A549 (cell line): Measurements from ENCODE around the gene L3MBTL4. TPM values are rescaled to one million over a fixed set of nuclear protein-coding genes. Genes with fewer than 3 reads are reported as not detected.

Experiments
- ATAC-seq, 2 experiments: fragments of 200-7000 bp in 1 of 2; fragments of >200 bp in 1 of 2; cut with Nextera tagmentation in 1 of 2; cut with Tn5 transposase in 1 of 2; 3 replicates each; pipeline versions ENCODE4 v1.8.0 to v1.9.1; 2018 to 2020; ENCODE audit warnings: mild to moderate bottlenecking in 1 of 2, moderate library complexity in 1 of 2
- CTCF ChIA-PET: fragments of 300-600 bp; sonication (Branson Sonifier 250); formaldehyde crosslinking; extraction: SDS; loops from one replicate; lab custom pipeline; 2021; ENCODE audit warnings: antibody characterized with exemption, inconsistent platforms; lab: Yijun Ruan, JAX
- POLR2A ChIA-PET: fragments of 350-600 bp; formaldehyde crosslinking; extraction: SDS; loops from one replicate; lab custom pipeline; 2021; ENCODE audit warnings: antibody characterized with exemption, inconsistent platforms; lab: Yijun Ruan, JAX
- DNase-seq, 2 experiments: peaks; one replicate each; pipeline versions ENCODE4 v3.0.0 to v3.0.0-alpha.2; 2011 to 2016; ENCODE audit warnings: low read depth in 1 of 2, low spot score in 1 of 2
- FAIRE-seq: peaks from 2 replicates; lab custom pipeline; 2011; peaks lifted over from hg19 to GRCh38; lab: Jason Lieb, UNC
- H3K27ac ChIP-seq, 2 experiments: fragments of >200 bp; sonication (Bioruptor Twin); formaldehyde crosslinking; 3 replicates each; pipeline ENCODE4 v1.5.1; 2016 to 2017
- H3K4me1 ChIP-seq: fragments of >200 bp; sonication (Bioruptor Twin); formaldehyde crosslinking; 3 replicates; pipeline ENCODE4 v1.6.1; 2016
- H3K4me2 ChIP-seq: fragments of >200 bp; sonication (Bioruptor Twin); formaldehyde crosslinking; 3 replicates; pipeline ENCODE4 v1.6.1; 2016
- H3K4me3 ChIP-seq: fragments of >200 bp; sonication (Bioruptor Twin); formaldehyde crosslinking; 3 replicates; pipeline ENCODE4 v1.5.1; 2016
- H3K9me3 ChIP-seq: fragments of >200 bp; sonication (Bioruptor Twin); formaldehyde crosslinking; 3 replicates; pipeline ENCODE4 v1.6.1; 2016
- BCL3 ChIP-seq: fragments of >200 bp; sonication (Bioruptor Twin); formaldehyde crosslinking; IDR thresholded peaks from 3 replicates; pipeline ENCODE4 v1.6.1; 2016
- BHLHE40 ChIP-seq: IDR thresholded peaks from 2 replicates; pipeline ENCODE4 v1.6.1; 2012; ENCODE audit warnings: low read depth, low read length, inconsistent platforms
- CBX2 ChIP-seq: fragments of 200-600 bp; sonication (generic); IDR thresholded peaks from 2 replicates; pipeline ENCODE4 v1.6.1; 2016; ENCODE audit warnings: low read depth, mild to moderate bottlenecking, borderline replicate concordance
- CBX8 ChIP-seq: fragments of 200-600 bp; sonication (generic); IDR thresholded peaks from 2 replicates; pipeline ENCODE4 v1.6.1; 2016
- CHD2 ChIP-seq: fragments of 150-350 bp; IDR thresholded peaks from 2 replicates; pipeline ENCODE4 v1.6.1; 2014; ENCODE audit warnings: low read length; ENCODE audit not compliant: partially characterized antibody
- E2F6 ChIP-seq: IDR thresholded peaks from 2 replicates; pipeline ENCODE4 v1.6.1; 2012; ENCODE audit warnings: low read depth, borderline replicate concordance
- ESRRA ChIP-seq: fragments of 150-350 bp; IDR thresholded peaks from 2 replicates; pipeline ENCODE4 v1.6.1; 2014; ENCODE audit warnings: mild to moderate bottlenecking, low read length, borderline replicate concordance
- FOSL2 ChIP-seq, 2 experiments: fragments of 450-650 bp in 1 of 2; fragments of >200 bp in 1 of 2; sonication (Bioruptor Twin) in 1 of 2; formaldehyde crosslinking; IDR thresholded peaks; 2 replicates each; pipeline versions ENCODE4 v1.5.0 to v1.6.1; 2016 to 2020; ENCODE audit warnings: mild to moderate bottlenecking in 1 of 2, moderate library complexity in 1 of 2
- FOXS1 ChIP-seq: fragments of 250-450 bp; sonication (Bioruptor Pico); IDR thresholded peaks from 2 replicates; pipeline ENCODE4 v1.5.0; 2020; ENCODE audit warnings: mild to moderate bottlenecking, moderate library complexity
- HDAC2 ChIP-seq: fragments of 200-600 bp; sonication (generic); IDR thresholded peaks from 2 replicates; pipeline ENCODE4 v1.6.1; 2016
- HMGXB4 ChIP-seq: fragments of 250-450 bp; sonication (Bioruptor Pico); IDR thresholded peaks from 2 replicates; pipeline ENCODE4 v1.5.0; 2021; ENCODE audit warnings: mild to moderate bottlenecking, moderate library complexity, borderline replicate concordance
- HOXB13 ChIP-seq: fragments of 250-450 bp; sonication (Bioruptor Pico); IDR thresholded peaks from 2 replicates; pipeline ENCODE4 v1.5.0; 2020; ENCODE audit warnings: low read depth, mild to moderate bottlenecking, moderate library complexity
- HOXB5 ChIP-seq: fragments of 250-450 bp; sonication (Bioruptor Pico); IDR thresholded peaks from 2 replicates; pipeline ENCODE4 v1.5.0; 2020; ENCODE audit warnings: mild to moderate bottlenecking, moderate library complexity
- JUN ChIP-seq, 2 experiments: fragments of >200 bp; sonication (Bioruptor Twin); formaldehyde crosslinking; IDR thresholded peaks; 2 replicates in 1 of 2; 3 replicates in 1 of 2; pipeline ENCODE4 v1.6.1; 2016 to 2017
- JUNB ChIP-seq: fragments of >200 bp; sonication (Bioruptor Twin); formaldehyde crosslinking; IDR thresholded peaks from 2 replicates; pipeline ENCODE4 v1.6.1; 2016
- MAFK ChIP-seq: fragments of 450-650 bp; IDR thresholded peaks from 2 replicates; pipeline ENCODE4 v1.6.1; 2014; ENCODE audit not compliant: partially characterized antibody
- MAX ChIP-seq: IDR thresholded peaks from 2 replicates; pipeline ENCODE4 v1.6.1; 2012
- MYC ChIP-seq: IDR thresholded peaks from 2 replicates; pipeline ENCODE4 v1.6.1; 2012; ENCODE audit warnings: mild to moderate bottlenecking, inconsistent platforms, low read length, improper control_type of control experiment, borderline replicate concordance
- PHF8 ChIP-seq: fragments of 200-600 bp; sonication (generic); IDR thresholded peaks from 2 replicates; pipeline ENCODE4 v1.6.1; 2016; ENCODE audit warnings: low read depth, mild to moderate bottlenecking, antibody characterized with exemption, moderate library complexity, borderline replicate concordance
- POLR2A ChIP-seq: IDR thresholded peaks from 2 replicates; pipeline ENCODE4 v1.6.1; 2012; ENCODE audit warnings: mild to moderate bottlenecking, low read length
- RARB ChIP-seq: fragments of 250-450 bp; sonication (Bioruptor Pico); IDR thresholded peaks from 2 replicates; pipeline ENCODE4 v1.8.0; 2021; ENCODE audit warnings: mild to moderate bottlenecking, moderate library complexity
- RCOR1 ChIP-seq: fragments of 150-350 bp; IDR thresholded peaks from 2 replicates; pipeline ENCODE4 v1.6.1; 2014; ENCODE audit warnings: antibody characterized with exemption, low read length, low read depth
- RFX5 ChIP-seq: fragments of 450-650 bp; IDR thresholded peaks from 2 replicates; pipeline ENCODE4 v1.7.1; 2014; ENCODE audit warnings: antibody characterized with exemption, mild to moderate bottlenecking, moderate library complexity
- RNF2 ChIP-seq: fragments of 200-600 bp; sonication (generic); IDR thresholded peaks from 2 replicates; pipeline ENCODE4 v1.6.1; 2016; ENCODE audit warnings: low read depth, mild to moderate bottlenecking, antibody characterized with exemption, moderate library complexity, borderline replicate concordance
- SMC3 ChIP-seq: fragments of >200 bp; sonication (Bioruptor Twin); formaldehyde crosslinking; IDR thresholded peaks from 3 replicates; pipeline ENCODE4 v1.6.1; 2018; ENCODE audit warnings: inconsistent platforms
- TFCP2L1 ChIP-seq: fragments of 250-450 bp; sonication (Bioruptor Pico); IDR thresholded peaks from 2 replicates; pipeline ENCODE4 v1.5.0; 2021; ENCODE audit warnings: mild to moderate bottlenecking
- USF2 ChIP-seq: fragments of 450-650 bp; IDR thresholded peaks from 2 replicates; pipeline ENCODE4 v1.6.1; 2014; ENCODE audit warnings: antibody characterized with exemption
- ZC3H11A ChIP-seq: fragments of 450-650 bp; IDR thresholded peaks from 2 replicates; pipeline ENCODE4 v1.6.1; 2014; ENCODE audit warnings: antibody characterized with exemption, mild to moderate bottlenecking
- ZFP36 ChIP-seq: fragments of 450-650 bp; IDR thresholded peaks from 2 replicates; pipeline ENCODE4 v1.6.1; 2014; ENCODE audit warnings: borderline replicate concordance; ENCODE audit not compliant: partially characterized antibody
- ZNF302 ChIP-seq: fragments of 250-450 bp; sonication (Bioruptor Pico); IDR thresholded peaks from 2 replicates; pipeline ENCODE4 v1.9.0; 2021; ENCODE audit warnings: inconsistent platforms, mild to moderate bottlenecking, moderate library complexity
- ZSCAN20 ChIP-seq: fragments of 250-450 bp; sonication (Bioruptor Pico); IDR thresholded peaks from 2 replicates; pipeline ENCODE4 v1.8.0; 2022; ENCODE audit warnings: mild to moderate bottlenecking, moderate library complexity
- WGBS: methylation state at CpG from one replicate; pipeline ENCODE4 v1.1.6; 2017; ENCODE audit errors: missing lambda C conversion rate; 5-methylcytosine and 5-hydroxymethylcytosine counted together
- polyA plus RNA-seq, 4 experiments: library from polyadenylated mRNA; depleted of rRNA in 3 of 4; stranded (reverse); fragments of >200 nt; fragmentation: RNase III in 1 of 4; extraction: RNeasy Plus Mini Kit Qiagen cat#74134 plus additional on column Dnase treatment in 1 of 4; gene quantifications; 2 replicates in 3 of 4; 3 replicates in 1 of 4; pipeline ENCODE4 v1.2.3, GENCODE V29; 2011 to 2017

L3MBTL4 gene
- polyA plus RNA-seq, 2 of the 4 experiments (the other 2 are of a cell fraction), result 0.03 to 0.06 TPM

GRCh38 chr18:5964596-5964995 lies 450.1 kb downstream of the L3MBTL4 start:
- no peak for FAIRE-seq
- ATAC-seq, result no peak
- DNase-seq, result no peak
- POLR2A ChIA-PET, result no interaction called here
- CTCF ChIA-PET, result no interaction called here
- TF ChIP-seq ESRRA (no peak), TFCP2L1 (CRISPR knock-in tag) (no peak), MAX (no peak), POLR2A (no peak), RCOR1 (no peak), BCL3 (no peak), SMC3 (no peak), MAFK (no peak), RFX5 (no peak), CHD2 (no peak), RNF2 (no peak)
- Histone ChIP-seq H3K4me1 (no peaks in the 10 kb centered on the region), H3K4me3 (no peak overlapping the region), H3K27ac (no peak overlapping the region), H3K9me3 (no peaks in the 10 kb centered on the region), H3K4me2 (no peak overlapping the region)
- WGBS, result 26% methylated on average over 5 of the region's 5 CpGs

- ATAC-seq (no peak), FAIRE-seq (no peak), DNase-seq (no peak)
- 29% methylated on average over 8 of the region's 8 CpGs for WGBS
- ChIA-PET POLR2A (no interaction called here), CTCF (no interaction called here)
- Histone ChIP-seq H3K27ac (no peak overlapping the region), H3K4me2 (no peak overlapping the region), H3K4me1 (no peaks in the 10 kb centered on the region), H3K9me3 (no peaks in the 10 kb centered on the region), H3K4me3 (no peak overlapping the region)
- TF ChIP-seq E2F6 (no peak), RARB (CRISPR knock-in tag) (no peak), HDAC2 (no peak), ZSCAN20 (CRISPR knock-in tag) (no peak), CBX2 (no peak), HOXB13 (CRISPR knock-in tag) (no peak), ZC3H11A (no peak), JUN (IDR thresholded peaks at IDR 0.05) (no peak)
Observed at GRCh38 chr18:5964108-5964507, 450.6 kb downstream of the L3MBTL4 start.

GRCh38 chr18:5963267-5963666 lies 451.4 kb downstream of the L3MBTL4 start:
- no peak for DNase-seq
- no peak for FAIRE-seq
- POLR2A ChIA-PET, result no interaction called here
- no peak for ATAC-seq
- Histone ChIP-seq H3K4me1 (no peaks in the 10 kb centered on the region), H3K9me3 (no peaks in the 10 kb centered on the region), H3K4me3 (no peak overlapping the region), H3K27ac (no peak overlapping the region), H3K4me2 (no peak overlapping the region)
- 67% methylated on average over 7 of the region's 7 CpGs for WGBS
- CTCF ChIA-PET, result no interaction called here
- TF ChIP-seq FOXS1 (no peak), RCOR1 (no peak), ZNF302 (no peak), BHLHE40 (no peak), PHF8 (no peak), FOSL2 (IDR thresholded peaks at IDR 0.05) (no peak), FOSL2 (CRISPR knock-in tag; IDR thresholded peaks at IDR 0.05) (no peak), RFX5 (no peak), ZFP36 (no peak), JUNB (no peak), HOXB5 (CRISPR knock-in tag) (no peak), ESRRA (no peak), CHD2 (no peak), CBX8 (no peak), USF2 (no peak), JUN (IDR thresholded peaks at IDR 0.05) (no peak), ZSCAN20 (CRISPR knock-in tag) (no peak), HMGXB4 (no peak), MYC (no peak), RNF2 (no peak)
- TF ChIP-seq, all 56 proteins: peak for 0
